Mammary epithelial cell (primary cell): ENCODE results near the gene RDH11.
"Not testable (repeated sequence)": the region's sequence is repeated elsewhere in the genome, so short reads cannot be mapped to it uniquely, and the experiment has no call there.

Experiments
- EZH2 ChIP-seq: IDR thresholded peaks from 2 replicates; pipeline ENCODE4 v1.6.1; 2012; ENCODE audit warnings: low read length, inconsistent platforms, borderline replicate concordance
- TF ChIP-seq, protein P1 (sequence below), 2 donors: IDR thresholded peaks in 1 of 2; conservative IDR thresholded peaks in 1 of 2; 2 replicates each; pipeline ENCODE4 v1.5.1; 2011 to 2012; ENCODE audit warnings: inconsistent platforms in 2 of 2, low read length in 2 of 2, mild to moderate bottlenecking in 2 of 2, control low read depth in 1 of 2, low read depth in 1 of 2; ENCODE audit not compliant: insufficient read depth in 1 of 2; ENCODE audit errors: extremely low read depth in 1 of 2

DNA sequence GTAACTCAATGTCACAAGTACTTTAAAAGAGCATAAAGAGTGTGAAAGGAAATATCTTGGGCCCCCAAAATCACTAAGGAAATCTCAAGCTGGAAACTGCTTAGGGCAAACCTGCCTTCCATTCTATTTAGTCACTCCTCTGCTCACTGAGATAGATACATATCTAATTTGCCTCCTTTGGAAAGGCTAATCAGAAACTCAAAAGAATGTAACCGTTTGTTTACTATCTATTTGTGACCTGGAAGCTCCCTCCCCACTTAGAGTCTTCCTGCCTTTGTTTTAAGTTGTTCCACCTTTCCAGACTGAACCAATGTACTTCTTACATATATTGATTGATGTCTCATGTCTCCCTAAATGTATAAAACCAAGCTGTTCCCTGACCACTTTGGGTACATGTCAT is 14.2 kb upstream of the RDH11 start:
- TF ChIP-seq, protein P1, sequence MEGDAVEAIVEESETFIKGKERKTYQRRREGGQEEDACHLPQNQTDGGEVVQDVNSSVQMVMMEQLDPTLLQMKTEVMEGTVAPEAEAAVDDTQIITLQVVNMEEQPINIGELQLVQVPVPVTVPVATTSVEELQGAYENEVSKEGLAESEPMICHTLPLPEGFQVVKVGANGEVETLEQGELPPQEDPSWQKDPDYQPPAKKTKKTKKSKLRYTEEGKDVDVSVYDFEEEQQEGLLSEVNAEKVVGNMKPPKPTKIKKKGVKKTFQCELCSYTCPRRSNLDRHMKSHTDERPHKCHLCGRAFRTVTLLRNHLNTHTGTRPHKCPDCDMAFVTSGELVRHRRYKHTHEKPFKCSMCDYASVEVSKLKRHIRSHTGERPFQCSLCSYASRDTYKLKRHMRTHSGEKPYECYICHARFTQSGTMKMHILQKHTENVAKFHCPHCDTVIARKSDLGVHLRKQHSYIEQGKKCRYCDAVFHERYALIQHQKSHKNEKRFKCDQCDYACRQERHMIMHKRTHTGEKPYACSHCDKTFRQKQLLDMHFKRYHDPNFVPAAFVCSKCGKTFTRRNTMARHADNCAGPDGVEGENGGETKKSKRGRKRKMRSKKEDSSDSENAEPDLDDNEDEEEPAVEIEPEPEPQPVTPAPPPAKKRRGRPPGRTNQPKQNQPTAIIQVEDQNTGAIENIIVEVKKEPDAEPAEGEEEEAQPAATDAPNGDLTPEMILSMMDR (conservative IDR thresholded peaks at IDR 0.05 in 1 of 2, IDR thresholded peaks at IDR 0.05 in 1 of 2; ENCODE audit: extremely low read depth in 1 of 2, insufficient read depth in 1 of 2, low read depth in 1 of 2, low read length in 2 of 2) = not testable (repeated sequence)
- not testable (repeated sequence) for TF ChIP-seq EZH2
